Stimulated activated CD8-positive, alpha-beta memory T cell treated with anti-CD3 and anti-CD28 coated beads, Interleukin-7, amount 100 ng/mL, for 1 hour (primary cell): ENCODE data around the gene SPAAR.

Source experiments
- DNase-seq, 2 donors: peaks; one replicate each; pipeline ENCODE4 v3.0.0-alpha.2; 2020; ENCODE audit warnings: low read depth in 2 of 2

The SPAAR gene

GRCh38 chr9:35948901-35949318 is 39.6 kb downstream of the SPAAR start:
- no peak for DNase-seq

GRCh38 chr9:35951736-35952135 is 42.4 kb downstream of the SPAAR start:
- no peak for DNase-seq

DNA sequence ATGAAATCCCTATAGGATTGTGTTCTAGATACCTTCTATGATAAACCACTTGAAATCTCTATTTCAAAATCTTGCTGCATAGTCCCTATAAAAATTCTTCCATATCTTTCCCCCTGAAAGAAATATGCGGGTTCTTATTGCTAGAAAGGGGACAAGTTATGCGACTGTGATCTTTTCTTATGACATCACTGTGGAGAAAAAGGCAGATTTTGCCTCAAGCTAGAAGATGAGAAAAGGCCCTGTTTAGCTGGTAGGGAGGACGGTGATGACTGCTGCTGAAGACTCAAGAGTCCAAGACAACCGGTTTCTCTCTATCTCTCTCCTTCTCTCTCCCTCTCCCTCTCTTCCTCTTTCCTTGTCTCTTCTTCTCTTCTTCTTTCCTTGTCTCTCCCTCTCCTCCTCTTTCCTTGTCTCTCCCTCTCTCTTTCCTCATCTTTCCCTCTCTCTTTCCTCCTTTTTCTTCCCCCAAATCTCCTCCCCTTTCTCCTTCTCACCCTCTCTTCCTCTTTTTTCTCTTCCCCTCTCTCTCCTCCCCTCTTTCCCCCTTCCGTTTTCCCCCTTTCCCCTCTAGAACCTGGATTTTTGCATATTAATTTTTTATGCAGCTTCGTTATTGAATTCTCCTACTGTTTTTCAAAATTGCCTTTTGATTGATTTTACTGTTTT is 43.4 kb downstream of the SPAAR start:
- no peak for DNase-seq

DNA sequence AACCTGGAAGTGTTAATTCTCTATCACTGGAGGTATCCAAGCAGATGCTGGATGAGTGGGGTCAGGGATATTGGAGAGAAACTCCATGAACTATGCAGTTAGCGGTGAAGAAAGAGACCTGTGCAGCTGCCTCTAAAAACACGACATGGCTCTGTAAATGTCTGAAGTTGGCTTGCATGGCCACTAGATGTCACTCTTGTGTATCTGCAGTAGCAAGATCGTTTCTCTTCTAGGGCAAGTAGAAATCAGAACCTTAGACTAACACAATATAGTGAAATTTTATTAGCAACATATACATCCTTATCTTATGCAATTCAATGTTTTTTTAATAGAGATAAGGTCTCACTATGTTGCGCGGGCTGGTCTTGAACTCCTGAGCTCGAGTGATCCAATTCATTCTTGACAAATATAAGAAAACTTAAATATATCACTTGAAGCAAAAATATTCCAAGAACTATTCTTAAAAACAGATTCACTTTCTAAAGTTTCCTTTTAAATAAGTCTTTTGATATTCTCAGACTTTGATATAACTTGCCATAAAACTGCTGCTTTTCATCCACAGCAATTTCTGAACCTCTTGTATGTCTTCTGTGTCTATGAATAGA is 45.8 kb downstream of the SPAAR start:
- no peak for DNase-seq

DNA sequence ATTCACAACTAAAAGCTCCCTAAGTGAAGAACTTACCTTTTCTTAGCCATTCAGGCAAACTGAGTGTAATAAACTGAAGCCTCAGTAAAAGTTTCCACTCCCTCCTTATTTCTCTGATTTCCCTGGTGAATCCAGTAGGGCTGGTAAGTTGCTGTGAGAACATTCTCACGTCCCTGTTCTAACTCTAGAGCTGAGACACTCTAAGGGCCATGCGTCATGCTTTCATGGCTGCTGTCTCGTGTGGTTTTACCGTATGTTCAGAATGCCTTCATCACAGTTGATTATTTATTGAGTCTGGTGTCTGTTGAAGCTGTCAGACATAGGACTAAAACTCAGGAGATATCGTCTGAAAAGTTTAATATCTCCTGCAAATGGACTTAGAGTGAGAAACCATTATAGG is 47.4 kb downstream of the SPAAR start:
- no peak for DNase-seq

GRCh38 chr9:35958104-35958837 is 49.0 kb downstream of the SPAAR start, which contains the start of gene OR2S2:
TSS of gene OR2S2 (minus strand) at chr9:35958154. CDS start at chr9:35958098, 56 bp downstream.
- no peak for DNase-seq

- no peak for DNase-seq
Observed at GRCh38 chr9:35960039-35960655, 50.9 kb downstream of the SPAAR start.
